Activated CD4-positive, CD25-positive, alpha-beta regulatory T cell treated with anti-CD3 and anti-CD28 coated beads, Interleukin-2, amount 50 U/mL, for 16 hours (primary cell): ENCODE measurements around the gene CD93.

Source experiments
- DNase-seq: peaks from one replicate; pipeline ENCODE4 v3.0.0-alpha.2; 2020; ENCODE audit warnings: low read depth, low spot score

CD93 gene

DNA sequence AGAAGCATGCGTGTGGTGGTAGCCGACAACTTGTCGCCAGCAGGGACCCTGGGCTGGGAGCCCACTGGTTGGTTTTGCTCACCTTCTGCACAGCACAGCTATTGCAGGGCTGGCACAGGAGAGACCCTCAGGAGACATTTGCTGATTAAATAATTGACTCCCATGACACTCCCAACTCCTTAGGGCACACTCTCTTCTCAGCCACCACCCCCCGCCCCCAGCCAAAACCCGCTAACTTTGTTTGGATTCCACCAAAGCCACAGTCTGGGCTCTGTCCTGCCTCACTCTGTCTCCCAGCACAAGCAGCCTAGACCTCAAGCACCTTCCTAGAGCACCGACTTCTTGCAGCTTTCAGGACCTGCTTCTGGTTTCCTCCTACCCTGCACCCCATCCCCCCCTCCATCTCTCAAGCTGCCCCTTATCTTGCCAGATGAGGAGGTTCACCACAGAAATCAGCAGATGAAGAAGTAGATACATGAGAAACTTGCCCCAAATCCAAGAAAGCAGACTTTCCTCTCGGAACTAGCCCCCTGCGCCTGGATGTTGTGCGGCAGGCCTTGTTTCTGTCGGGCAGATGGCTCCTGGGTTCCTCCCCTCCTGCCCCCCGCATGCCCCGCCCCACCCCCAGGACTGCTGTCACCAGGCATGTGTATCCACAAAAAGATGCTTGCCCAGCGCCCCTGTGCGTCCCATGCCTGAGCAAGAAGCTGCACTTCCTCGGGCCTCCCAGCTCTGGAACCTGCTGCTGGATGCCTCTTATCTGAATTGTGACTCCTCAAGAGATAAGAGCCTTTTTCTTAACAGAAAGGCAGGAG, 35.0 kb upstream of the CD93 start:
- no peak for DNase-seq

DNA sequence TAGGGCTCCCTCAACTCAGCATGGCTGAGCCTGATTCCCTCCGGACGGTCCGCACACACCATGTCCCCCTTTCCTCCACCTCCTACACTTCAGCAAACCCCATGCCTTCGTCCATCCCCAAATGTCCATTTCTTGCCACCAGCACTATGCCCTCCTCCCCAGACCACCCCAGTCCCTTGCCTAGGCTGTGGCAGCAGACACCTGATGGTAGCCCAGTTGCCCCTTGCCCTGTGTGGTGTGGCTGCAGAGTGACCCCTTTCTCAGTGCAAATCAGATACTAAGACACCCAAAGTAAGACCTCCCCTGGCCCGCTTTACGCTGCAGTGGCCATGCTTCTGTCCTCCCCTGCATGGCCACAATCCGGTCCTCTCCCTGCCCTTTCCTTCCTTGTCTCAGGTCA, 34.1 kb upstream of the CD93 start:
- no peak for DNase-seq

DNA sequence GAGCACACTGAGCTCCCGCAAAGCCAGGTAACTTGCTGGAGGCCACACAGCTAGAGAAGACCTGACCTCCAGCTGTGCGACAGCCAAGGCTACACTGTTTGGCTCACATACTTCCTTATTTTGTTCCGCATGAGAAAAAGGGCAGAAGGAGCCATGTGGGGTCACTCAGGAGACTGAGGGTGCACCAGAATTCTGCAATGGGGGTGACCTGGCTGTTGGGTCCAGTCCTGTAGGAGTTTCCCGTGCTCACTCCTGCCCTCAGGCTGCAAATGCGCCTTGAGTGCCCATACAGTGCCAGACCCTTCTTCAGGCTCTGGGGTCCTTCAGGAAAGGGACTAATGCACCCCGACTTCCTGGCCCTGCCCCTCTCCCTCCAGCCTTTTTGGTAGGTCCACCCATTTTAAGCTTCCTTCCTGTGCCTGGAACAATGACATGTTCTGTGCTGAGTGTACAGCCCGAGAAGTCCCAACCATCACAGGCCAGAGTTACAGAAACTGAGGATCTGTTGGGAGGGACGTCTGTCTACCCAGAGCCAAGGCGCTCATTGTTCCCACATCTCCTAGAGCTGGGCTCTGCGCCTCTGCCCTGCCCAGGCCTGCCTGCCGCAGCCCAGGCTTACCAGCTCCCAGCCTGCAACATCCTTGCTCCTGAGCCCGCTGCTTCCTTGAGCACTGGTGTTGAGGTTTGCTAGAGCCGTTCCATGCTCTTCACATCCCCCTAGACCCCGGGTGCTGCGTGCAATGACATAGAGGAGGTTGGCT, 33.5 kb upstream of the CD93 start:
- DNase-seq = no peak

DNA sequence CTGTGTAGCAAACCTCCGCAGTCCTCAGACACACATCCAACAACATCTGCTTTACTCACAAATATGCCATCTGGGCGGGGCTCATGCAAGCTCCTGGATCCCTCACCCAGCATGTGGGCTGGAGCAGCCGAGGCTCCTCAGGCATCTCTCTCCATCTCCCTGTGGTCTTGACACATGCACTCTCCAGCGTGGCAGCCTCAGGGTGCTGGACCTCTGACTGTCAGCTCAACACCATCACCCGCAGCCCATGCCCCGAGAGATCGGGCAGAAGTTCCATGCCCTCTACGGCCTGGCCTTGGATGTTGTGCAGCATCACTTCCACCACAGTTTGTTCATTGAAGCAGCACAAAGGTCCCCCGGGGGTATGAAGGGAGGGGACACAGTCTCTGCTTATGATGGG, 32.6 kb upstream of the CD93 start:
- no peak for DNase-seq

DNA sequence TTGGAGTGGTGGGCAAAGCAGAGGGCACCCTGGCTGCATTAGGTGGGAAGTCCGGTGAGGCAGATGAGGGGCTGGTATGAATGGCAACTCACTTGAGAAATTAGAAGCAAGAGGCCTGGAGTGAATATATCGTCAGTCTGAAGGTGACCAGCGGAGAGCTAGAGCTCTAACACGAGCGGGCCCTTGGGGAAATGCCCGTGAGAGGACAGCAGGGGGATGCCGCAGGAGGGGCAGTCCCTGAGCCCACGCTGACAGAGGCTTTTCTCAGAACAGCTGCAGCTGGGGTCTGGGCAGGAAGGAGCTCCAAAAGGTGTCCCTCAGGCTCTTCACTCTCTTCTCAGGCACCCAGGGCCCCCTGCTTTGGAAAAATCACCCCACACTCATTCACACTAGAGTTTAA, 32.0 kb upstream of the CD93 start:
- no peak for DNase-seq

DNA sequence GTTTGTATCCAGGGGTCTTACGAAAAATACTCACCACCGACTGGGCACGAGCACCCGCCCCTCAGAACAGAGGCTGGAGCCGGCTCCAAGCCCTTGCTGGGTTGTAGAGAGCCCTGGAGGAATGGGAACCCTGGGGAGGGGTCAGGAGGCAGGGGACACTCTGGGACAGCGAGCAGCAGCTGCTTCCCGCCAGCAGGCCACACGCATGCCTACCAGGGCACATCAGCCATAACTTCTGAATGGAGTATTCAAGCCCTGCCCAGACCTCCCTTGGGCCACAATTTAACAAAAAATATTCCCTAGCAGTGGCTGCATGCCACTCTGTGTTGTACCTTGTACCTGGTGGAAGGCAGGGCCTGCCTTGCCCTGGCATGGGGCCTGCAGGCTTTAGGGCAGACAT, 31.6 kb upstream of the CD93 start:
- no peak for DNase-seq

DNA sequence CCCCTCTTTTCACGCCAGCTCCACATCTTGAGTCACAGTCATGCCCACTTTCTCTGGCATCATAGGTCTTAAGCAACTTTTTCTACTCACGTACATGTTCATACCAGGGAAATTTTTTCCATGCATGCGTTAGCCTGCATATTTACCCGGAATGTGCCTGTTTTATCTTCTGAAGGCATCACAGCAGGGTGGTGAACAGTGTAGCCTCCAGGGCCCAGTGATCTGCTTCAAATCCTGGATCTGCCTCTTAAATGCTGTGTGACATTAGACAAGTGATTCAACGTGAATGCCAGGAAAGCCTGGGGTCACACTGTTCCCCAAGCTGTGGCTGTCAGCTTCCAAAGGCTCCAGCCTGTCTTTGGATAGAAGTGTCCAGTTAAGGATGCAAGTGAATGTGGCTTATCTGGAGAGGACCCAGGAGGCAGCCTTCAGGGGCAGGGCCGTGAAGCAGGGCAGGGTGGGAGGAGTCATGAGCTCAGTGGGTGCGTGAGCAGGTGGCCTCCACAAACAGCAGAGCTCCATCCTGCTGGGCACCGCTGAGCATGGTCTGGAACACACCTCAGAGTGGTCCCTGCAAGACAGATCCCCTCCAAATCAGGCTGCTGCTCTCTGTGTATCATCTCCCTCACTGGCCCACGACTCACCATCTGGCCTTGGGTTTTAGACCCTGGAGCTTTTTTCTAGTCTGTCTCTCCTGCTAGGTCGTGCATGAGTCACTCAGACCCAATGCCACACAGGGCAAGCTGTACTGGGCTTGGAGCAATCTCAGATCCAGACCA, 30.4 kb upstream of the CD93 start:
- no peak for DNase-seq

DNA sequence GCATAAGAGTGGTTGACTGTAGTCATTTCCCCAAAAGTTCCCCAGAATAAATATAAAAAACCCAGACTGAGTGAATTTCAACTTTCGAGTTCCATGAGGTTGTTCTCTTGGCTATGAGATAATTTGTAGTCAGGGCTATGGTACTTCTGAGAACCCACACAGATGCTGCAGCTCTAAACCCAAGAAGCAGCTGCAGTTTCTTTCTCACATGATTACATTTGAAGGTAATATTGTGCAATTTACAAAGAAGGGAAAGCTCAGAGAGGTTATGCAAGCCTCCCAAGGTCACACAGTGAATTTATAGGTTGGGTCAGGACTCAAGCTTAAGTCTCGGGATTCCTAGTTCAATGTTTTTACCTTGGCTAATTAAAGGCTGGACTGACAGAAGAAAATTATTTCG, 29.7 kb upstream of the CD93 start:
- no peak for DNase-seq

DNA sequence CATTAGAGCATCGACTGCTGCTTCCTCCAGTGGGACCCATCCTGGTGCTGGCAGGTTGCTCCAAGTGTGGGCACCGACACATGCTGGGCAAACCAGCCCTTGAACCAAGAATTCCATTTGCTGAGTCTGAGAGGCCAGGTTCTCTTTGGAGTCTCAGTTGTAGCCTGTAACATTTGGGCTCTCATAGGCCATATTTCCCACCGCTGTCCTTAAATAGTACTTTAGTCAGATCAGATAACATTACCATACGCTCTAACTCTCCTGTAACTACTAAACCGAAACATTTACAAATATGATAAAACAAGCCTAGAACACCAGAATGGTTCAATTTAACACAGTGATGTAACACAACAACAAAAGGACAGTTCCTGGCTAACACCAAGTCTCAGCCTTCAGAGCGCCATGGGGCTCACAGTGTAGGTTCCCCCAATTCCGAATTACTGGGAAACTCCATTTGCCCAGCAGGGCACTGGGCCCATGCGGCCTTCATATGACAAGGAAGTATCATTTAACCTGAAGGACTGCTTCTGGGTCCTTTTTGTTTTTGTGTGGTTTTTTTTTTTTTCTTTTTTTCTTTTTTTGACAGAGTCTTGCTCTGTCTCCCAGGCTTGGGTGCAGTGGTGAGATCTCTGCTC, 28.4 kb upstream of the CD93 start:
- DNase-seq = no peak

DNA sequence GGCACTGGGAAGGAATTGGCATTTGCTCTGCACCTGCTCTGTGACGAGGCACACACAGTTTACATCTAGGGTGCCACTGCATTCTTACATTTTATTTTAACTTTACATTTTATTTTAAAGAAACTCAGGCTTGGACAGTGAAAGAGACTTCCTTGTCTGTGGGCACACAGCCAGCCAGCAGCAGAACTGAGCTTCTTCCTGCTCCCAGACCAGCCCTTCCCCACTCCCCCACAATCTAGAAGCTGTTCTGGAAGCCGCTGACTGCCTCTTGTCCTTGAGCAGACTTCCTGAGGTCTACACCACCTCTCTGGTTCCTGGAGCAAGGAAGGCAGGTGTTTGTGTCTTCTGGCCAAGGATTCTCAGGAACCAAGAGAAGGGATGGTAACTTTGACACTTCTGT, 27.9 kb upstream of the CD93 start:
- DNase-seq = no peak

DNA sequence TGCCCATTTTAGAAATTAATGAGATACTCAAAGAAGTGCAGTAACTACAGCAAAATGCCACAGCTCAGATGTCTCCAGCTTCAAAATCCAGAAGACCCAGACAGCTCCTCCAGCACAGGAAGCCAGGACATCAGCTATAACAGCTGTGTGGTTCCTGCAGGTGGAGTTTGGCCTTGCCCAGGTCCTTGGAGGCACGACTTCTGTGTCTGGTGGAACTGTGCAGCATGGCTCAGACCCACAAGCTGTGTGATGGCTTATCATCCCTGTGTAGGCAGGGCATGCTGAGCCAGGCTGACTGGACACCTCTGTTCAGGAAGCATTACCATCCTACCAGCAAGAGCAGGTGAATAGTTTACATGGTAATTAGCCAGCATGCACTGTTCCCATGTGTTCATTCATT, 26.5 kb upstream of the CD93 start:
- no peak for DNase-seq

DNA sequence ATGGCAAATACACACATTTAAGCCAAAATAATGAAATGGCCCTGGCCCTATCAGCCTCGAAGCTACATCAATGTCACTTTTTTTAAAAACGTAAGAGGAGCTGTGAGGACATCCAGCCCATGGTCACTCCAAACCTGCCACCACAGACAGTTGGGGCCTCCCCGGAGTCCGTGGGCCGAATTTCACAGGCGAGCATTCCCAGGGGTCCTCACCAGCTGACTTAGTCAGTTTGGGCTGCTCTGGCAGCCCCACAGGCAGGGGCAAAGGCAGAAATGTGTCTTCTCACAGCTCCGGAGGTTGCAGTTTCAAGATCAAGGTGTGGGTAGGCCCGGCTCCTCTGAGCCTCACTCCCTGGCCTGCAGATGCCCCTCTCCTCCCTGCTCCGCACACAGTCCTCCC, 25.8 kb upstream of the CD93 start:
- no peak for DNase-seq

DNA sequence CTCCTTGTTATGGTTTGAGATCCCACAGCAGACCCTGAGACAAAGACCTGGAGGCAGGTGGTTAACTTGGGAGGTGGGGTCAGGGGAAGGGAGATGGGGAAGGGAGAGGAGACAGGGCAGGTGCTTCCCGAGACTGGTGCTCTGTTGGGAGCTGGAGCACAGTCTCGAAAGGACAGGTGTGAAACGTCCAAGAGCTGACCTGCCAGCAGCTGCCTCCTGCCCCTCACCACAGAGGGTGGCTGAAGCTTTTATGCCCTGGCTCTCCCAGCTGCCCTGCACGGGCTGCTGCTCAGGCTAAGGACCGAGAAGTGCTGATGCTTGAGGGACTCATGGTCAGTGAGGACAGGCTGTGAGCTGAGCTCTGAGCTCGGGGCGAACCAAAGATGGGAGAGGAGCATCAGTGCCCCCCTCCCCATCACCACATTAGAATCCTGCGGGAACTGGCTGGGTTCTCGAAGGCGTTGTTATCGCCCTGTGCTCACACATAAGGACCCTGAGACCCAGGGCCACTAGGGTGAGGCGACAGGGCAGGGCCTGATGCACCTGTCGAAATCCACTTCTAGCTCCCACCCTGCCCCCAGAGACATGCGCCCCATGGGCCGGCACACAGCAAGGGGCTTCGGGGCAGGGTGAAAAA, 25.3 kb upstream of the CD93 start:
- no peak for DNase-seq

DNA sequence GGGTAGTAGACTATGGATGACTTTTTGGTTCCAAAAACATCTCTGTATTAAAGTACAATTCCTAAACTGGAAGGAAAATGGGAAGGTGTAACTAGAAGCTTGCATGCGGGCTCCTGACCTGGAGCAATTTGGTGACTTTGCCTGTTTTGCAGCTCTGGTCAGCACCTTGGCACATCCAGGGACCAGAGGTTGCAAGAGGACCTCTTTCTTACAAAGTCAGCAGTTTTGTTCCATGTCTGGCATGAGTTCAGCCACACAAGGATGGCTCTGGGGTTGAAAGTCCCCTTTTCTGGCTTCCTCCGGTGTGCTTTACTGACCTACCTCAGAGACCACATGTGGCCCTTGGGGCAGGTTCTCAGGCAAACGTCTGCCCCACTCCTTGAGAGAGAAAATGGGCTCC, 22.7 kb upstream of the CD93 start:
- DNase-seq = no peak

DNA sequence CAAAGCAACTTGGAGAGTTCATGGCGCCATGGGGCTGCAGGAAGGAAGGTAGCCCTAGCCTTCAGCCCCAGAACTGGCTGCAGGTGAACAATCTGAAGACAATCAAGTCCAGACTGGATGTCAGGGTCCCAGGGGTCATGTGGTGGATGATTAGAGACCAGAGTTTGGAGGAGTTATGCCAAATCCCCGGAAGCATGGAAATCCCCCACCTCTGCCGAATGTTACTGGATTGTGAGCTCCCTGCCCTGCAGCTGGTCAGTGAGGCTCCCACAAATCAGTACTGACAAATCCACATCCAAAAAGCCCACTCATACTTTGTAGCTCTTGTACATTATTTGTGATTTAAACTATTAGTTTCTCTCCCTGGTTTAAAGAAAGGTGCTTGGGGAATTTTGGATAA, 21.3 kb upstream of the CD93 start:
- no peak for DNase-seq

DNA sequence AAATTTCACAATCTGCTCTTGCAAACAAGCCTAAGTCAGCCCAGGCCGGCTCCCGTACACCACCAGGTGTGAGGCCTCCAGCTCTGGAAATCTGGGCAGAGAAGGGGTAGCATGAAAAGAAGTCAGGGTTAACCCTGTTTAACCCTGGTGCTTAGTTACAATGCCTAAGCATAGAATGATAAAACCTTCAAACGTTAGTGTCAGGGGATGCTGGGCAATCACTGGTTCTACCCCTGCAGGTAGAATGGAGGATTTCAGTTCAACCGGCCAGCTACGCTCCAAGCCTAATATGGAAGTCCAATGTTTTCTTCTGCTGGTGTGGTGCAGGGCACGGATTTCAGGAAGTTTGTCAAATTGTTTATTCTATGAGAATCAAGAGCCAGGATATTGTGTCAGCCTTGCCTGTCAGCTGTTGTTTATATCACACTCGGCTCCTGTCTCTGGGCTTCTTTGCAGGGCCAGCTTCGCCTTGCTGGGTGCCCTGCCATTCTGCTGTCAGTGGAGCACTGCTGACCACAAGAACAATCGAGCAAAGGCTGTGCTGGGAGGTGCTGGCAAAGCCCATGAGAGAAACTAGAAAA, 20.2 kb upstream of the CD93 start:
- no peak for DNase-seq

DNA sequence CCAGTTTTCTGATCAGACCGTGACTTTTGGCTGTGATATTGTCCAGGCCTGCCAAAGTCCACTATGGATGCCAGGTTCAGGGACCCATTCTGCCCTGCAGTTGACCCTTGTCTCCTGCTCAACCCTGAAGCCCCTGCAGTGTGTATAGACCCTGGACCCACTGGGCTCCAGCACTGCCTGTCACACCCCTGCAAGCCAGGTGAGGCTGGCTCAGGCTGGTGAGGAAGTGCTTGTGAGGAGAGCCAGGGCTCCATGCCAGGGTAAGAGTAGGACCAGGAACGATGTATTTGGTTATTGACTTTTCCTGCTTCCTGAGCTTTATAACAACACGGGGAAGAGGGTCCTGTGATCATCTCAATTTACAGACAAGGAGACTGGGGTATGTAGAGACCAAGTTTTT, 19.1 kb upstream of the CD93 start:
- no peak for DNase-seq

DNA sequence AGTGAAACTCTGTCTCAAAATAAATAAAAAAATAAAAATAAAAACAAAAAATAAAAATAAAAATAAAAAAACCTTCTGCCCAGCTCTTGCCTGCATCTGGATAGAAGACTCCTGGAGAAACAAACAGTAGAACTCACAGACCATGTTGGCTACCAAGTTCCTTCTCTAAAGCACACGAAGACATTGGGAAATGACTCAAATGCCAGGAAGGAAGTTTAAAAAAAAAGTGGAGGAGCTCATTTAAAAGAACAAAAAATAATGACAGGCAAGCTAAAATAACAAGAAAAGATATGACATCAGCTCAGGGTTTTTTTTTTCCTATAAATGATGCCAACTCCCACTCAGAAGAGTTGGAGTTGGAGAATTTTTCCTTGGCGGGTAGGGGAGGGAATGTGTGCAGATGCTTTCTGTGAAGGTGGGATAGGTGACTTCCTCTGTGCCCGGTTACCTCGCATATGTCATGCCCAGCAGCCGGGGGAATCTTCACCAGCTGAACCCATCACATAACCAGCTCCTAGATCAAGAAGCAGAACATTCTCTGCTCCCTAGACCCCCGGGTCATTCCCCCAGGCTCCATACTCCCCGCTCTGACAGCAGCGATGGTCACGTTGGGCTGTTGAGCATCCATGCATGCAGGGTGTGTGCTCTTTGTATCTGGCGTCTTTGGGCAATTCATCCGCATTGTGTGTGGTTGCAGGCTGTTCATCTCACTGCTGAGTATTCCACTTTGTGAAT, 17.3 kb upstream of the CD93 start:
- DNase-seq = no peak

DNA sequence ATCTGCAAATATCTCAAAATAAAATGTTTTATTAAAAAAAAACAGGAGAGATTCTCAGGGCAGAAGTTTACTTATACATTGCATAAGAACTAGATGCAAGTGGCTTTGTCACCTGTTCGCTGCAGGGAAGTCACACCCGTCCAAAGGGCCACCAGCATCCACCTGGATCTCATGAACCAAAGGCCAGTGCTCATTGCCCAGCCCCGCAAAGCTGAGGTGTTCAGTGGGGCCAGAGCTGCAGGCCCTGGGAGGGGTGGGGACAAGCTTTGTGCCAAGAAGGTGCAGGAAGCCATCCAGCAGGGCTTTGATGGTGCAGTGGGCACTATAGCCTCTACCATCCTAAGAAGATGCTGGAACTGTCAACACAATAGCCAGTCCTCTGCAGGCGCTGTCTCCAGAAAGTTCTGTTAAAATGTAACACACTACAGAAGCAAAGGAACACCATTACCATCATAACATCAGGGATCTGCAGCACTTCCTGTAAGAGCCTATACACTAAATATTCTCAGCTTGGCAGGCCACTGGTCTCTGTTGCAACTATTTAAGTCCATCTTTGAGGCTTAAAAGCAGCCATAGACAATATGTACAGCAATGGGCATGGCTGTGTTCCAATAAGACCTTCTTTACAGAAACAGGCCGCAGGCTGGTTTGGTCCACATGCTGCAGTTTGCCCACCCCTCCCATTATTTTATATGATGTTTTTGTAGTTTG, 15.7 kb upstream of the CD93 start:
- DNase-seq = no peak

DNA sequence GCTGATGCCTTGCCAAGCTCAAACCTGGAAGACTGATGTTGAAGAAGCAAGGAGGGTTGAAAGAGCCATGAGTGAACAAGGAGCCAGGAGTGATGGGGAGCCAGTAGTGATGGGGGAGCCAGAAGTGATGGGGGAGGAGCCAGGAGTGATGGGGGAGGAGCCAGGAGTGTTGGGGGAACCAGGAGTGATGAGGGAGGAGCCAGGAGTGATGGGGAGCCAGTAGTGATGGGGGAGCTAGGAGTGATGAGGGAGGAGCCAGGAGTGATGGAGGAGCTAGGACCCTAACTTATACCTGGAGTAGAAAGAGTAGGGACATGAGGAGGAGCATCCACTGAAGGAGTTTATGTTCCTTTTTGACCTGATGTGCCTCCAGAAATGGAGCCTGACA, 14.6 kb upstream of the CD93 start:
- no peak for DNase-seq
